A673 (cell line): ENCODE measurements around the gene FOXJ1. TPM values are rescaled to one million over a fixed set of nuclear protein-coding genes. Genes with fewer than 3 reads are reported as not detected.
A peak's percentile ranks its signal among the peaks of the same experiment; 100 is the strongest.

Experiments
- BruUV-seq: library from RNA; stranded (reverse); fragments of 400-500 nt; replicated peaks from 2 replicates; lab custom pipeline; 2021; lab: Mats Ljungman, UMichigan
- CTCF ChIA-PET: fragments of 300-600 bp; sonication (Branson Sonifier 250); formaldehyde crosslinking; loops from one replicate; lab custom pipeline; 2022; ENCODE audit warnings: antibody characterized with exemption; lab: Charles Lee
- POLR2A ChIA-PET: fragments of 300-600 bp; sonication (Branson Sonifier 250); formaldehyde crosslinking; loops from one replicate; lab custom pipeline; 2022; ENCODE audit warnings: antibody characterized with exemption; ENCODE audit not compliant: low non-redundant PET; lab: Charles Lee
- DNase-seq: peaks from one replicate; pipeline ENCODE4 v3.0.0-alpha.2; 2015; ENCODE audit warnings: low spot score
- H3K27ac ChIP-seq: fragments of 200-600 bp; sonication (generic); 2 replicates; pipeline ENCODE4 v1.5.1; 2016; ENCODE audit warnings: mixed run types, low read depth, mild to moderate bottlenecking, mixed read lengths, antibody characterized with exemption, low read length; ENCODE audit not compliant: poor library complexity, severe bottlenecking
- H3K27me3 ChIP-seq: fragments of 200-600 bp; sonication (generic); replicated peaks from 2 replicates; pipeline ENCODE4 v1.6.1; 2017; ENCODE audit warnings: mixed run types, low read depth, mild to moderate bottlenecking, mixed read lengths, antibody characterized with exemption, low read length; ENCODE audit not compliant: insufficient read depth, poor library complexity
- H3K36me3 ChIP-seq: fragments of 200-600 bp; sonication (generic); 2 replicates; pipeline ENCODE4 v1.6.1; 2016; ENCODE audit warnings: mixed run types, mild to moderate bottlenecking, mixed read lengths, antibody characterized with exemption, low read length; ENCODE audit not compliant: insufficient read depth, poor library complexity, severe bottlenecking
- H3K4me1 ChIP-seq: fragments of 200-600 bp; sonication (generic); 2 replicates; pipeline ENCODE4 v1.6.1; 2017; ENCODE audit warnings: mixed run types, mild to moderate bottlenecking, mixed read lengths, antibody characterized with exemption, low read length; ENCODE audit not compliant: insufficient read depth, poor library complexity, severe bottlenecking
- H3K4me3 ChIP-seq: fragments of 200-600 bp; sonication (generic); 2 replicates; pipeline ENCODE4 v1.5.1; 2016; ENCODE audit warnings: low read depth, mixed run types, mild to moderate bottlenecking, mixed read lengths, low read length; ENCODE audit not compliant: poor library complexity, severe bottlenecking
- H3K9me3 ChIP-seq: fragments of 200-600 bp; sonication (generic); 2 replicates; pipeline ENCODE4 v1.6.1; 2016; ENCODE audit warnings: mixed run types, low read depth, mild to moderate bottlenecking, mixed read lengths, antibody characterized with exemption, low read length; ENCODE audit not compliant: poor library complexity, severe bottlenecking
- CTCF ChIP-seq: fragments of 300-800, 200-600 bp; sonication (generic); conservative IDR thresholded peaks from 2 replicates; pipeline ENCODE4 v1.5.1; 2017; ENCODE audit warnings: low read depth, mild to moderate bottlenecking, antibody characterized with exemption, low read length, moderate library complexity, mixed read lengths
- EZH2 ChIP-seq: fragments of 200-600 bp; sonication (generic); IDR thresholded peaks from 2 replicates; pipeline ENCODE4 v1.6.1; 2017; ENCODE audit warnings: borderline replicate concordance, low read depth, mild to moderate bottlenecking, mixed read lengths, antibody characterized with exemption, low read length; ENCODE audit not compliant: poor library complexity, severe bottlenecking
- intact Hi-C: fragments of 100-400 bp; cut with micrococcal nuclease; formaldehyde crosslinking; loops from one replicate; pipeline ENCODE4 v1.10.0; 2022; ENCODE audit not compliant: unreplicated experiment
- total RNA-seq: library from RNA; stranded (reverse); gene quantifications from 2 replicates; pipeline ENCODE4 v1.2.3, GENCODE V29; 2021

Gene FOXJ1
- total RNA-seq, 1 experiment from 2014 or later, result 0.17 TPM

DNA sequence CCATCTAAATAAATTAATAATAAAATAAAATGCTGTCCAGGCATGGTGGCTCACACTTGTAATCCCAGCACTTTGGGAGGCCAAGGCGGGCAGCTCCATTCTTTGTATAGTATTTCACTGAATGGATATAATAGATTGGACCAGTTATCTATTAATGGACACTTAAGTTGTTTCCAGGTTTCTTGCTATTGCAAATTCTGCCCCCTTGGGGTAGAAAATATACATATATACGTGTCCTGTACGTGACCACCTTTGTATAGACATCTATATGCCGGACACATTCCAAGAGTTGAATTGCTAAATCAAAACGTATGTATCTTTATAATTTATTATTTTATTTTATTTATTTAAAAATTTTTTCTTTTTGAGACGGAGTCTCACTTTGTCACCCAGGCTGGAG is 33.5 kb downstream of the FOXJ1 start:
- peak; percentile 43 for DNase-seq
- TF ChIP-seq EZH2 (no peak), CTCF (peak; percentile 54)
- CTCF ChIA-PET, result no interaction called here
- POLR2A ChIA-PET, result no interaction called here
- Histone ChIP-seq H3K4me1 (peaks cover 5% of the 10 kb centered on the region), H3K9me3 (no peaks in the 10 kb centered on the region), H3K36me3 (no peaks in the 10 kb centered on the region), H3K4me3 (no peak overlapping the region), H3K27me3 (no peaks in the 10 kb centered on the region), H3K27ac (no peak overlapping the region)
- intact Hi-C loops, result no loop called here
- no TSS peak for BruUV-seq

DNA sequence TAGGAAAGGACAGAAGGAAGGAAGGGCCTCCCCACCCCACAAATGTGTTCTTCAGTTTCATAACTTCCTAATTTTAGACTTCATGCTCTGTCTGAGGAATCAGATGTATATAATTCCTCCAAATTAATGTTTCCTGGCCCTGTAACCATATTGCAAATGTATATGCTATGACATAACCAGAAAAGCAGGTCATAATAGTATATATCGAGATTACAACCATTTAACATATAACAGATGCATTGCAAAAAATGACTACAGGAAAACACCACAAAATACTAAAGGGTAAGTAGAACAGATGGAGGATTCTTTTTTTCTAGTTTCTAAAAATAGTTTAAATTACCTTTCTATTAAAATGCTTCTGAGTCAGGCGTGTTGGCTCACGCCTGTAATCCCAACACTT is 34.3 kb downstream of the FOXJ1 start:
- Histone ChIP-seq H3K36me3 (peaks cover 1% of the 10 kb centered on the region), H3K27ac (no peak overlapping the region), H3K9me3 (no peaks in the 10 kb centered on the region), H3K4me3 (no peak overlapping the region), H3K4me1 (peaks cover 10% of the 10 kb centered on the region), H3K27me3 (no peaks in the 10 kb centered on the region)
- DNase-seq, result no peak
- no TSS peak for BruUV-seq
- TF ChIP-seq CTCF (no peak), EZH2 (no peak)
- ChIA-PET CTCF (interaction anchor here (0.7 kb wide), 1 partner anchor 101 kb away, joined by 7 read pairs; no protein-coding TSS in a partner anchor), POLR2A (no interaction called here)
- intact Hi-C loops, result no loop called here

DNA sequence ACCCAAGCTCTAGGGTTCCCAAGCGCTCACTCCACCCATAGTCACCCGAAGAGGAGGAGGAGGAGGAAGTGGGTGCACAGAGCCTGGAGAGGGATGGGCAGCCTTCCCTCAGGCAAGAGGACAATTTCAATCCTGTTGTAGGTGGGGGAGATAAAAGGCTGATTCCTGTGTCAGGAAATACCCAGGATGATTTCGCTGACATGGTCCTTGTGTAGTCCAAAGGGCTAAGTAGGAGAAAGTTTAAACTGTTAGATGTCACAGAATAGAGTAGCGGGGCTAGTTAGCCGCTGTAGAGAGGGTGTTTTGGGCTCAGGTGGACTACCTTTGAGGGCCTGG is 36.2 kb downstream of the FOXJ1 start:
- CTCF ChIA-PET, result no interaction called here
- TF ChIP-seq EZH2 (no peak), CTCF (no peak)
- Histone ChIP-seq H3K4me1 (peaks cover 10% of the 10 kb centered on the region), H3K4me3 (no peak overlapping the region), H3K36me3 (peaks cover 14% of the 10 kb centered on the region), H3K27ac (no peak overlapping the region), H3K9me3 (no peaks in the 10 kb centered on the region), H3K27me3 (no peaks in the 10 kb centered on the region)
- DNase-seq, result no peak
- no TSS peak for BruUV-seq
- intact Hi-C loops, result no loop called here
- POLR2A ChIA-PET, result no interaction called here
